GM10266 (cell line): Measurements from ENCODE around the gene SCAPER.

Experiments
- DNase-seq: peaks from one replicate; pipeline ENCODE4 v3.0.0; 2012; ENCODE audit errors: extremely low spot score
- CTCF ChIP-seq: IDR thresholded peaks from 2 replicates; pipeline ENCODE4 v1.5.1; 2012; ENCODE audit warnings: mild to moderate bottlenecking, low read depth; ENCODE audit not compliant: control insufficient read depth, insufficient read depth; ENCODE audit errors: missing control alignments

The SCAPER gene

DNA sequence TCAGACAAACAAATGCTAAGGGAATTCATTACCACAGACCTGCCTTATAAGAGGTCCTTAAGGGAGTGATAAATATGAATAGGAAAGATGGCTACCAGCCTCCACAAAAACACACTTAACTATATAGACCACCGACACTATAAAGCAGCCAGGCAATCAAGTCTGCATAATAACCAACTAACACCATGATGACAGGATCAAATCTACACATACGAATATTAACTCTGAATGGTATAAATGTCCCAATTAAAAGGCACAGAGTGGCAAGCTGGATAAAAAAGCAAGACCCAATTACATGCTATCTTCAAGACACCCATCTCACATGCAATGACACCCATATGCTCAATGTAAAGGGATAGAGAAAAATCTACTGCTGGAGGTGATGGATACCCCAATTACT is 221.1 kb downstream of the SCAPER start:
- TF ChIP-seq CTCF = no peak
- no peak for DNase-seq

GRCh38 chr15:76682833-76683232 is 222.3 kb downstream of the SCAPER start:
- TF ChIP-seq CTCF = no peak
- DNase-seq = no peak

- no peak for TF ChIP-seq CTCF
- DNase-seq = no peak
Measured at GRCh38 chr15:76682259-76682658, 222.9 kb downstream of the SCAPER start.

GRCh38 chr15:76678766-76679165 is 226.4 kb downstream of the SCAPER start:
- no peak for DNase-seq
- TF ChIP-seq CTCF = no peak

- no peak for DNase-seq
Measured at GRCh38 chr15:76674883-76675282, 230.3 kb downstream of the SCAPER start.

GRCh38 chr15:76669521-76670207 is 235.5 kb downstream of the SCAPER start:
- no peak for TF ChIP-seq CTCF
- no peak for DNase-seq

More at GRCh38 chr15:76674883-76675282, 230.3 kb downstream of the SCAPER start:
- no peak for TF ChIP-seq CTCF

- DNase-seq = no peak
- no peak for TF ChIP-seq CTCF
Measured at GRCh38 chr15:76668900-76669299, 236.2 kb downstream of the SCAPER start.
